Measurements from ENCODE around the gene ROBO3. TPM values are rescaled to one million over a fixed set of nuclear protein-coding genes. Genes with fewer than 3 reads are reported as not detected.

The ROBO3 gene
- total RNA-seq, 1 experiment from 2014 or later = 30.7 TPM

DNA sequence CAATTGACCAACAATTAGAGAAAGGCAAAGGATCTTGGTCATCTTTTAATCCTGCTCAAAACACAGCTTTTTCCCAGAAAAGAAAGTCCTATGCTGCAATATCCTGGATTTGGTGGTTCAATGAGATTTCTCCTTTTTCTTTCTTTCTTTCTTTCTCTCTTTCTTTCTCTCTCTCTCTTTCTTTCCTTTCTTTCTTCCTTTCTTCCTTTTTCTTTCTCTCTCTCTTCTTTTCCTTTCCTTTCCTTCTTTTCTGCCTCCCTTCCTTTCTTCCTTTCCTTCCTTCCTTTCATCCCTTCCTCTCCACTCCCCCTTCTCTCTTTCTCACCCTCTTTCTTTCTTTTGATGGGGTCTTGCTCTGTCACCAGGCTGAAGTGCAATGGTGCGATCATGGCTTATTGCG, 33.3 kb upstream of the ROBO3 start:
- Histone ChIP-seq H3K4me1 (ENCODE audit: control insufficient read depth in 1 of 2, insufficient read depth in 2 of 2, low read length in 2 of 2) (no peaks in the 10 kb centered on the region), H3K4me2 (ENCODE audit: low read length) (no peak overlapping the region), H3K79me2 (ENCODE audit: insufficient read depth, low read length) (no peaks in the 10 kb centered on the region), H3K9me2 (ENCODE audit: insufficient read depth) (no peaks in the 10 kb centered on the region), H4K20me1 (ENCODE audit: insufficient read depth) (no peaks in the 10 kb centered on the region), H3K9ac (ENCODE audit: low read length) (no peak overlapping the region), H3K9me3 (ENCODE audit: control insufficient read depth in 1 of 2, insufficient read depth in 1 of 2, low read depth in 1 of 2, low read length in 2 of 2) (no peaks in the 10 kb centered on the region), H3K27me3 (ENCODE audit: insufficient read depth, low read length) (no peaks in the 10 kb centered on the region), H3K4me3 (replicated peaks in 1 of 2; ENCODE audit: low read depth in 1 of 2, low read length in 2 of 2) (no peak overlapping the region), H3K27ac (ENCODE audit: low read depth, low read length) (no peak overlapping the region), H2AFZ (ENCODE audit: low read depth, low read length, poor library complexity, severe bottlenecking) (no peak overlapping the region), H3K36me3 (ENCODE audit: control insufficient read depth in 1 of 2, insufficient read depth in 2 of 2, low read length in 2 of 2) (no peaks in the 10 kb centered on the region)
- ChIA-PET CTCF (no interaction called here), RAD21 (ENCODE audit: low non-redundant PET in 1 of 2, low total read pairs in 2 of 2, uncharacterized antibody in 2 of 2, unreplicated experiment in 2 of 2) (no interaction called here), POLR2A (no interaction called here)
- ATAC-seq (no peak), DNase-seq (ENCODE audit: low read depth, low spot score) (no peak)
- TF ChIP-seq CBX3 (IDR thresholded peaks at IDR 0.05; ENCODE audit: low read depth) (no peak), EZH2 (IDR thresholded peaks at IDR 0.05) (no peak), YY1 (IDR thresholded peaks at IDR 0.05; ENCODE audit: extremely low read depth, insufficient replicate concordance, low read depth, low read length) (no peak), POLR2A (IDR thresholded peaks at IDR 0.05; ENCODE audit: borderline replicate concordance, extremely low read depth, insufficient read depth, insufficient read length) (no peak)
- TF ChIP-seq, protein P1, sequence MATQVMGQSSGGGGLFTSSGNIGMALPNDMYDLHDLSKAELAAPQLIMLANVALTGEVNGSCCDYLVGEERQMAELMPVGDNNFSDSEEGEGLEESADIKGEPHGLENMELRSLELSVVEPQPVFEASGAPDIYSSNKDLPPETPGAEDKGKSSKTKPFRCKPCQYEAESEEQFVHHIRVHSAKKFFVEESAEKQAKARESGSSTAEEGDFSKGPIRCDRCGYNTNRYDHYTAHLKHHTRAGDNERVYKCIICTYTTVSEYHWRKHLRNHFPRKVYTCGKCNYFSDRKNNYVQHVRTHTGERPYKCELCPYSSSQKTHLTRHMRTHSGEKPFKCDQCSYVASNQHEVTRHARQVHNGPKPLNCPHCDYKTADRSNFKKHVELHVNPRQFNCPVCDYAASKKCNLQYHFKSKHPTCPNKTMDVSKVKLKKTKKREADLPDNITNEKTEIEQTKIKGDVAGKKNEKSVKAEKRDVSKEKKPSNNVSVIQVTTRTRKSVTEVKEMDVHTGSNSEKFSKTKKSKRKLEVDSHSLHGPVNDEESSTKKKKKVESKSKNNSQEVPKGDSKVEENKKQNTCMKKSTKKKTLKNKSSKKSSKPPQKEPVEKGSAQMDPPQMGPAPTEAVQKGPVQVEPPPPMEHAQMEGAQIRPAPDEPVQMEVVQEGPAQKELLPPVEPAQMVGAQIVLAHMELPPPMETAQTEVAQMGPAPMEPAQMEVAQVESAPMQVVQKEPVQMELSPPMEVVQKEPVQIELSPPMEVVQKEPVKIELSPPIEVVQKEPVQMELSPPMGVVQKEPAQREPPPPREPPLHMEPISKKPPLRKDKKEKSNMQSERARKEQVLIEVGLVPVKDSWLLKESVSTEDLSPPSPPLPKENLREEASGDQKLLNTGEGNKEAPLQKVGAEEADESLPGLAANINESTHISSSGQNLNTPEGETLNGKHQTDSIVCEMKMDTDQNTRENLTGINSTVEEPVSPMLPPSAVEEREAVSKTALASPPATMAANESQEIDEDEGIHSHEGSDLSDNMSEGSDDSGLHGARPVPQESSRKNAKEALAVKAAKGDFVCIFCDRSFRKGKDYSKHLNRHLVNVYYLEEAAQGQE (IDR thresholded peaks at IDR 0.05; ENCODE audit: low read depth) = no peak
- TF ChIP-seq, protein P2, sequence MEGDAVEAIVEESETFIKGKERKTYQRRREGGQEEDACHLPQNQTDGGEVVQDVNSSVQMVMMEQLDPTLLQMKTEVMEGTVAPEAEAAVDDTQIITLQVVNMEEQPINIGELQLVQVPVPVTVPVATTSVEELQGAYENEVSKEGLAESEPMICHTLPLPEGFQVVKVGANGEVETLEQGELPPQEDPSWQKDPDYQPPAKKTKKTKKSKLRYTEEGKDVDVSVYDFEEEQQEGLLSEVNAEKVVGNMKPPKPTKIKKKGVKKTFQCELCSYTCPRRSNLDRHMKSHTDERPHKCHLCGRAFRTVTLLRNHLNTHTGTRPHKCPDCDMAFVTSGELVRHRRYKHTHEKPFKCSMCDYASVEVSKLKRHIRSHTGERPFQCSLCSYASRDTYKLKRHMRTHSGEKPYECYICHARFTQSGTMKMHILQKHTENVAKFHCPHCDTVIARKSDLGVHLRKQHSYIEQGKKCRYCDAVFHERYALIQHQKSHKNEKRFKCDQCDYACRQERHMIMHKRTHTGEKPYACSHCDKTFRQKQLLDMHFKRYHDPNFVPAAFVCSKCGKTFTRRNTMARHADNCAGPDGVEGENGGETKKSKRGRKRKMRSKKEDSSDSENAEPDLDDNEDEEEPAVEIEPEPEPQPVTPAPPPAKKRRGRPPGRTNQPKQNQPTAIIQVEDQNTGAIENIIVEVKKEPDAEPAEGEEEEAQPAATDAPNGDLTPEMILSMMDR (IDR thresholded peaks at IDR 0.05 in 2 of 3, conservative IDR thresholded peaks at IDR 0.05 in 1 of 3; ENCODE audit: borderline replicate concordance in 1 of 3, insufficient read depth in 1 of 3, low read depth in 2 of 3, low read length in 2 of 3) = no peak
- intact Hi-C loops (cut with micrococcal nuclease) = loop anchor here (10.0 kb wide), 1 partner anchor 417 kb away; no protein-coding TSS in a partner anchor
- BruUV-seq (replicated peaks) = no TSS peak
